ENCODE measurements around the gene MAP3K8. TPM values are rescaled to one million over a fixed set of nuclear protein-coding genes. Genes with fewer than 3 reads are reported as not detected.

MAP3K8 gene
- 2.6 and 6.7 TPM in 2 replicates for total RNA-seq

DNA sequence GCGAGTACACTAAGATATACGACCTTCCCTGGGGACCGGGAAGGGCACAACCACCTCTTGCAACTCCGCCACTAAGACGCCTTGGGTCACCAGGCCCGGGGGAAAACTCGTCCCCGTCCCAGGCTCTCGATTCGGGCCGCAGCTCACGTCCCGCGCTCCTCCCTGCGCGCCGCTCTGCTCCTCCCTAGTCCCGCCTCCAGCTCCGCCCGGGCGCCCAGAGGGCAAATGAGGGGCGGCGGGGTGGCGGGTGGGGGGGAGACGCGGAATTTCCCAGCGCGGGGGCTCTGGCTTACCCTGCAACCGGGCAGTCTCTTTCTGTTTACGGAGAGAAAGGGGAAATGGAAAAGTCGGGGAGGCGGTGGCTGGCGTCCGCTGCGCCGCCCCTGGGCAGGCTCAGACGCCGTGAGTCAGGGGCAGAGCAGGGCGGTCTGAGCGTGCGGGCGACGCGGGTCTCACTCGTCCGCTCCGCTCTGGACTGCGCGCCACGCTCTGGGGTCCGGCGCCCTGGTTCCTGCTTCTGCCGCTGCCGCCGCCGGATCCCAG is at the start of gene MAP3K8:
TSS of gene MAP3K8 (plus strand) at position 455 of the 543 bp plus-strand sequence. CDS start 4,755 bp downstream, outside the sequence.

Other genes starting within 250 kb of the MAP3K8 start
- gene MTPAP, start 84.9 kb upstream of the MAP3K8 start, total RNA-seq: 11.7 and 16.6 TPM in 2 replicates
- not detected in 2 replicates for gene LYZL2, start 195.6 kb downstream of the MAP3K8 start, total RNA-seq